Measurements from ENCODE around the gene FUT1. TPM values are rescaled to one million over a fixed set of nuclear protein-coding genes. Genes with fewer than 3 reads are reported as not detected.
"Not testable (repeated sequence)": the region's sequence is repeated elsewhere in the genome, so short reads cannot be mapped to it uniquely, and the experiment has no call there.

The FUT1 gene
- polyA plus RNA-seq, 1 of the 3 experiments (the other 2 are of a cell fraction): 0.08 TPM

DNA sequence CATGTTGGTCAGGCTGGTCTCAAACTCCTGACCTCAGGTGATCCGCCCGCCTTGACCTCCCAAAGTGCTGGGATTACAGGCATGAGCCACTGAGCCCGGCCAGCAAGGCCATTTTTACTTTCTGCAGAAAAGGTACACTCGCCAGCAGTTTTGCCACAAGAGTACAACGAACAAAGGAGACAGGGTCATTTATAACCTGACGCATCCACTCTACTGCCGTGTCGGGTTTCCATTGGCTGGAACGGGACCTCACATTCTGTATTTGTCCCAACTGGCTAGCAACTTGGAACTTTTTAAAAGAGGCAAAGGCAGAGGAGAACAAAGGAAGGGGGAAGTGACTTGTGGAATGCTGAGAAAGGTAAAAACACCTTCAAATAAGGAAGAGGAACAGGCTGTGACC lies 34.9 kb upstream of the FUT1 start:
- H3K79me2 ChIP-seq (ENCODE audit: insufficient read depth); H2AFZ ChIP-seq (ENCODE audit: low read depth); H3K9me3 ChIP-seq; H3K36me3 ChIP-seq (replicated peaks in 1 of 2; ENCODE audit: control insufficient read depth in 1 of 2, insufficient read depth in 2 of 2, low read length in 1 of 2); H3K9ac ChIP-seq; H3K9me2 ChIP-seq; H3K4me2 ChIP-seq; POLR2A ChIA-PET; H3K27me3 ChIP-seq (ENCODE audit: insufficient read depth); H4K20me1 ChIP-seq (ENCODE audit: insufficient read depth); DNase-seq; H3K4me1 ChIP-seq (ENCODE audit: control insufficient read depth in 1 of 2, insufficient read depth in 2 of 2, low read depth in 1 of 2, low read length in 1 of 2); H3K4me3 ChIP-seq (ENCODE audit: low read depth in 2 of 2, low read length in 1 of 2); H3F3A ChIP-seq (replicated peaks; ENCODE audit: insufficient read depth); H3K27ac ChIP-seq (ENCODE audit: low read depth in 2 of 2, low read length in 1 of 2): not testable (repeated sequence)
- 72% methylated on average over 9 of the region's 9 CpGs for WGBS (ENCODE audit: low lambda C conversion rate)
- CTCF ChIA-PET: interaction anchor here (0.6 to 20.7 kb wide), 44 partner anchors 8 to 311 kb away, joined by 3 to 457 read pairs (median 5); partner anchors contain the start of genes BAX, CA11, FUT2 and GYS1

DNA sequence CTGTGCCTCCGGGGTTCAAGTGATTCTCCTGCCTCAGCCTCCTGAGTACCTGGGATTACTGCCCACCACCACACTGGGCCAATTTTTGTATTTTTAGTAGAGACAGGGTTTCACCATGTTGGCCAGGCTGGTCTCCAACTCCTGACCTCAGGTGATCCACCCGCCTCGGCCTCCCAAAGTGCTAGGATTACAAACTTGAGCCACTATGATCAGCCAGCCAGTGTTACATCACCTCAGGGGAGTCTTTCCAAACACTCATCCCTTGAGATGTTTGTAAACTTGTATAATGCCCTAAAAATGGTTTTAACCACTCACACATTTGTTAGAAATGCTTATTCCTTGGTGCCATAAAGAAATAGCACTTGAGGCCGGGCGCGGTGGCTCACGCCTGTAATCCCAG lies 34.0 kb upstream of the FUT1 start:
- H3K9me2 ChIP-seq; H4K20me1 ChIP-seq (ENCODE audit: insufficient read depth); H3K4me2 ChIP-seq; DNase-seq; H3K4me3 ChIP-seq (ENCODE audit: low read depth in 2 of 2, low read length in 1 of 2); H3K27ac ChIP-seq (ENCODE audit: low read depth in 2 of 2, low read length in 1 of 2); H3K9ac ChIP-seq; H3K4me1 ChIP-seq (ENCODE audit: control insufficient read depth in 1 of 2, insufficient read depth in 2 of 2, low read depth in 1 of 2, low read length in 1 of 2); H3K36me3 ChIP-seq (replicated peaks in 1 of 2; ENCODE audit: control insufficient read depth in 1 of 2, insufficient read depth in 2 of 2, low read length in 1 of 2); H3K27me3 ChIP-seq (ENCODE audit: insufficient read depth); H3K79me2 ChIP-seq (ENCODE audit: insufficient read depth); H3F3A ChIP-seq (replicated peaks; ENCODE audit: insufficient read depth); H2AFZ ChIP-seq (ENCODE audit: low read depth); H3K9me3 ChIP-seq; POLR2A ChIA-PET: not testable (repeated sequence)
- WGBS (ENCODE audit: low lambda C conversion rate): 90% methylated on average over 7 of the region's 7 CpGs
- CTCF ChIA-PET: interaction anchor here (0.7 to 20.7 kb wide), 5 partner anchors 9 to 224 kb away, joined by 3 to 457 read pairs (median 8); partner anchors contain the start of gene HSD17B14

DNA sequence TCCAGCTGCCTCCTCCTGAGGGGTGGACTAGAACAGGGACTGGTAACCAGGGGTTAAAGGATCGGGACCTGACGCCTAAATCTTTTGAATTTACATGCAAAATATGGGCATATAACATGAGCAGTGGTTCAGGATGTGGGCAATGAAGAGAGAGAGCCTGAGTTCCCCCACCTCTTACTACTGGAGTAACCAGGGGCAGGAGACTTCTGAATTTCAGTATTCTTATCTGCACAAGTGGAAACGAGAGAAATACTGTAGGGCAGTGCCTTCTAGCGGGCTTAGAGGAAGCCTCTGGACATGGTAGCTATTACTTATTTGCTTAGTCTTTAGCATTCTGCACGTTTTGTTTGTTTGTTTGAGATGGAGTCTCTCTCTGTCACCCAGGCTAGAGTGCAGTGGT lies 32.1 kb upstream of the FUT1 start:
- Histone ChIP-seq H3F3A (replicated peaks; ENCODE audit: insufficient read depth) (no peaks in the 10 kb centered on the region), H3K9ac (no peak overlapping the region), H3K36me3 (replicated peaks in 1 of 2; ENCODE audit: control insufficient read depth in 1 of 2, insufficient read depth in 2 of 2, low read length in 1 of 2) (no peaks in the 10 kb centered on the region), H3K9me3 (no peaks in the 10 kb centered on the region), H3K27ac (ENCODE audit: low read depth in 2 of 2, low read length in 1 of 2) (no peak overlapping the region), H3K4me1 (ENCODE audit: control insufficient read depth in 1 of 2, insufficient read depth in 2 of 2, low read depth in 1 of 2, low read length in 1 of 2) (no peaks in the 10 kb centered on the region; a peak in 1 of 4 replicates), H4K20me1 (ENCODE audit: insufficient read depth) (no peaks in the 10 kb centered on the region), H2AFZ (ENCODE audit: low read depth) (no peak overlapping the region), H3K9me2 (no peaks in the 10 kb centered on the region), H3K27me3 (ENCODE audit: insufficient read depth) (no peaks in the 10 kb centered on the region), H3K79me2 (ENCODE audit: insufficient read depth) (no peaks in the 10 kb centered on the region), H3K4me2 (no peak overlapping the region), H3K4me3 (ENCODE audit: low read depth in 2 of 2, low read length in 1 of 2) (no peak overlapping the region)
- CTCF ChIA-PET: interaction anchor here (2.4 to 20.7 kb wide), 3 partner anchors 11 to 186 kb away, joined by 8 to 457 read pairs (median 17); partner anchors contain the start of gene HSD17B14
- TF ChIP-seq, protein P1, sequence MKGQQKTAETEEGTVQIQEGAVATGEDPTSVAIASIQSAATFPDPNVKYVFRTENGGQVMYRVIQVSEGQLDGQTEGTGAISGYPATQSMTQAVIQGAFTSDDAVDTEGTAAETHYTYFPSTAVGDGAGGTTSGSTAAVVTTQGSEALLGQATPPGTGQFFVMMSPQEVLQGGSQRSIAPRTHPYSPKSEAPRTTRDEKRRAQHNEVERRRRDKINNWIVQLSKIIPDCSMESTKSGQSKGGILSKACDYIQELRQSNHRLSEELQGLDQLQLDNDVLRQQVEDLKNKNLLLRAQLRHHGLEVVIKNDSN (IDR thresholded peaks at IDR 0.05; ENCODE audit: borderline replicate concordance, low read depth): no peak
- TF ChIP-seq FOXJ3 (CRISPR knock-in tag; IDR thresholded peaks at IDR 0.05): no peak
- TF ChIP-seq NRF1 (IDR thresholded peaks at IDR 0.05; ENCODE audit: low read depth, low read length): no peak
- POLR2A ChIA-PET: no interaction called here
- DNase-seq: no peak
- 53% methylated on average over 5 of the region's 5 CpGs for WGBS (ENCODE audit: low lambda C conversion rate)
